ENCODE data around the gene PDZRN4. TPM values are rescaled to one million over a fixed set of nuclear protein-coding genes. Genes with fewer than 3 reads are reported as not detected.
A peak's percentile ranks its signal among the peaks of the same experiment; 100 is the strongest.

PDZRN4 gene
- total and polyA plus RNA-seq, 8 donors: 0.11 to 0.76 (median 0.34) TPM

DNA sequence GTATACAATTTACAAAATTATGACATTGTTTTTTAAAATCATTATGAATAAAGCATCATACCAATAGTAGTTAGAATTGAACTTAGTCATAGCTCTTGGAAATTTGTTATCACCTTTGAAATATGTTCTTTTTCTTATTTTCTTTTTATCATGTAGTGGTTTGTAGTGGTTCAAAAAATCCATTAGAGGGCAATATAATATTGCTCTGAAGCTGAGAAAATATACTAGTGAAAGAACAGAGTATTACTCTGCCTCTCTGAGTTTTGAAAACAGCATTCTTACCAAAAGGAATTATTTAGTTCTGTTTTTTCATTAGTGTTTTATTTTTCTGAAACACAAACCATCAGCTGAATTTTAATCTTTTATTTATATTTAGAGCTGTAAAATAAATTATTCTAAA is 76.2 kb downstream of the PDZRN4 start:
- DNase-seq (no peak), ATAC-seq (peak; percentile 44)
- Histone ChIP-seq H3K27ac (no peak overlapping the region), H3K27me3 (no peaks in the 10 kb centered on the region), H3K4me1 (no peaks in the 10 kb centered on the region), H3K9me3 (no peaks in the 10 kb centered on the region), H3K4me3 (no peak overlapping the region), H3K36me3 (no peaks in the 10 kb centered on the region)
- intact Hi-C loops (cut with DNase I): no loop called here
- TF ChIP-seq, protein P1, sequence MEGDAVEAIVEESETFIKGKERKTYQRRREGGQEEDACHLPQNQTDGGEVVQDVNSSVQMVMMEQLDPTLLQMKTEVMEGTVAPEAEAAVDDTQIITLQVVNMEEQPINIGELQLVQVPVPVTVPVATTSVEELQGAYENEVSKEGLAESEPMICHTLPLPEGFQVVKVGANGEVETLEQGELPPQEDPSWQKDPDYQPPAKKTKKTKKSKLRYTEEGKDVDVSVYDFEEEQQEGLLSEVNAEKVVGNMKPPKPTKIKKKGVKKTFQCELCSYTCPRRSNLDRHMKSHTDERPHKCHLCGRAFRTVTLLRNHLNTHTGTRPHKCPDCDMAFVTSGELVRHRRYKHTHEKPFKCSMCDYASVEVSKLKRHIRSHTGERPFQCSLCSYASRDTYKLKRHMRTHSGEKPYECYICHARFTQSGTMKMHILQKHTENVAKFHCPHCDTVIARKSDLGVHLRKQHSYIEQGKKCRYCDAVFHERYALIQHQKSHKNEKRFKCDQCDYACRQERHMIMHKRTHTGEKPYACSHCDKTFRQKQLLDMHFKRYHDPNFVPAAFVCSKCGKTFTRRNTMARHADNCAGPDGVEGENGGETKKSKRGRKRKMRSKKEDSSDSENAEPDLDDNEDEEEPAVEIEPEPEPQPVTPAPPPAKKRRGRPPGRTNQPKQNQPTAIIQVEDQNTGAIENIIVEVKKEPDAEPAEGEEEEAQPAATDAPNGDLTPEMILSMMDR (IDR thresholded peaks at IDR 0.05): peak in 1 of 2 donors; percentile 22

DNA sequence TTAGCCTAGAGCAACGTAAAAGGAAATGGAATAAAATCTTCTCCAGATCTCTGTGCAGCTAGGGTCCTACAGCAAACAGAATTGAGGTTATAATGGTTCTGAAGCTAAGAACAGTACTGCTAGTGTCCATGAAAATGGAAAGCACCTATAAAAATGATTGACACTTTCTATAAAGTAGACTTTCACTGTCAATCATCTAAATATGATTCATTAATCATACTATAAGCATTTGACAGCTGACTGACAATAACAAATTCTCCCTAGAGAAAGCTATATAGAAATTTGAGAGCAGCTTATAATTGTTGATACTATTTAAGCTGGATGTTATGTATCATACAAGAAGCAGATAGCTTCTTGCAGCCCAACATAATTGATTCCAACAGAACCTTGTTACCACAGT is 80.9 kb downstream of the PDZRN4 start:
- H3K36me3 ChIP-seq: no peaks in the 10 kb centered on the region
- ATAC-seq (no peak), DNase-seq (no peak)
- H3K4me3 ChIP-seq: no peak overlapping the region
- intact Hi-C loops (cut with DNase I): no loop called here
- TF ChIP-seq, protein P1 (IDR thresholded peaks at IDR 0.05): no peak
- H3K9me3 ChIP-seq: no peaks in the 10 kb centered on the region
- no peaks in the 10 kb centered on the region for H3K27me3 ChIP-seq
- H3K4me1 ChIP-seq: no peaks in the 10 kb centered on the region
- no peak overlapping the region for H3K27ac ChIP-seq

DNA sequence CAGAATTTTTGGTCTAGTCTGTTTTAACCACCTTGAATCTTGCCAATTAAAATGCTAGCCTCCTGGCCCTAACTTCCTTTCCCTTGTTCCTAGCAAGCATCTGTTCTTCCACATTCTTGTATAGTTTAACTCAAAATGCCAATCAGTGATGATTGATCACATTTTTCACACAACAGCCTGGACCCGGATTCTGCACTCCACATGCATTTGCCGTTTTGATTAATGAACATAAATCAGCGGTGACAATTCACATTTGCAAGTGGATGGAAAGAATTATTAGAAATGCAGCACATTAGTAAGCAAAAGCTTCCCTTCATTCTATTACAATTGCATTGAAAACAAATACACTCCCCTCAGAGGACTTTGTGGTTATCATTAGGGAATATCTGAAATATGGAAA is 83.4 kb downstream of the PDZRN4 start:
- Histone ChIP-seq H3K4me3 (no peak overlapping the region), H3K27me3 (no peaks in the 10 kb centered on the region)

DNA sequence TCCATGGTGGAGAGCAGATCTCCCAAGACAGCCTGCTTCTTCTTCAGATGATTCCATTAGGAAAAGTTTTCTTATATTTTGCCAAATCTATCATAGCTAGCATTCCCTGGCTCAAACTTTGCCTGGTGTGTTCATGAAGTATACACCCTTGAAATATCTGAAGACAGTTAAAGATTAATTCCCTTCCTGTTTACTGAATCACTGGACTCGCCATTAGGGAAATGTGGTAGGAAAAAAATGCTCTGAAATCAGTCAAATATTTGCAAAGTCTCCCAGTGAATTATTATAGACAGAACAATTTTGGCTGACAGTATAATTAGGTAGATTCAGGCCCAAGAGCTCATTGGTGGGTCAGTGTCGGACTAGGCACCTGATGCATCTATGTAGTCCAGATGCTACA is 86.5 kb downstream of the PDZRN4 start:
- ATAC-seq: no peak

More for the DNA sequence above, 83.4 kb downstream of the PDZRN4 start:
- TF ChIP-seq, protein P1 (IDR thresholded peaks at IDR 0.05): no peak
- H3K27ac ChIP-seq: no peak overlapping the region
- no peak for DNase-seq
- H3K9me3 ChIP-seq: no peaks in the 10 kb centered on the region
- ATAC-seq: no peak
- no peaks in the 10 kb centered on the region for H3K4me1 ChIP-seq
- H3K36me3 ChIP-seq: no peaks in the 10 kb centered on the region
- intact Hi-C loops (cut with DNase I): loop anchor here in 1 of 2 donors (10.0 kb wide), 1 partner anchor 753 kb away; no protein-coding TSS in a partner anchor

DNA sequence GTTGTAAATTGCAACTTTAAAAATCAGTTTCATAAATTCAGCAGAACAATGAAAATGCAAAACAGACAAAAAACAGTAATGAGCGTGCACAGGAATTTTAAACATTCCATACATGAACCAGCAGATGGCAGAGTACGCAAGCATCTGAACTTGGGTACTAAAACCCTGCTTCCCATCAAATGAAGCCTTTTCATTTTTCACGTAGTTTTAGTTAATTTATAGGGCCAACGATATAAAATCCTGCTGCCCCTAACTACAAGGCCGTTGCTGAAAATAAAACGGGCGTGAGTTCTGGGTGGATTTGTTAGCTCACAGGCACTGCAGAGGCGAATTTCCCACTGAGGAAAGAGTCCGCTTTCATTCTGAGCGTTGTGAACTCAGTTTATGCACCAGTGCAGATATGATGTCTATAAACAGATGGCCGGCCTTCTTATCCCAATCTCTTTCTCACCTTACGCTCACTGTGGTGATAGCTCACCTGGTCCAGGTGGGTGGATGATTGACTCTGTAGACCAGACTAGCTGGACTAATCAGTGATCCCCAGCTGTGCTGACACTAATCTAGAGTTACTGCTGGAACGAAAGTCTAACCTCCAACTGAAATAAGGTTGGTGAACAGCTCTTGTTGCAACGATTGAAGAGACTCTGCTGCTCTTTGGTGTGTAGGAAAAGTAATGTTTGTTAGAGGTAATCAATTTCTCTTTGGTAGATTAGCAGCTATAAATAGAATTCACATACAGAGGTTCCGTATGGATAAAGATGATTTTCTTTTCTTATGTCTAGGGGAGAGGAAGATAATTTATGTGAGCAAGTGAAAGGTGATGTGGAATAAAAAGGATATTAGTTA is 89.2 kb downstream of the PDZRN4 start:
- H3K27ac ChIP-seq: no peak overlapping the region
- H3K27me3 ChIP-seq: no peaks in the 10 kb centered on the region
- TF ChIP-seq, protein P1 (IDR thresholded peaks at IDR 0.05): peak; percentile 47 to 57
- intact Hi-C loops (cut with DNase I): loop anchor here in 1 of 2 donors (10.0 kb wide), 1 partner anchor 747 kb away; no protein-coding TSS in a partner anchor
- peak; percentile 67 for ATAC-seq
- H3K36me3 ChIP-seq: no peaks in the 10 kb centered on the region
- H3K9me3 ChIP-seq: no peaks in the 10 kb centered on the region
- peaks cover 0 to 5% of the 10 kb centered on the region in 2 donors for H3K4me1 ChIP-seq
- DNase-seq: peak in 2 of 4 donors; percentile 16 to 55
- no peak overlapping the region for H3K4me3 ChIP-seq

More for the DNA sequence above, 86.5 kb downstream of the PDZRN4 start:
- Histone ChIP-seq H3K27me3 (no peaks in the 10 kb centered on the region), H3K4me3 (no peak overlapping the region), H3K36me3 (no peaks in the 10 kb centered on the region), H3K27ac (no peak overlapping the region), H3K9me3 (no peaks in the 10 kb centered on the region), H3K4me1 (peaks cover 0 to 5% of the 10 kb centered on the region in 2 donors)
- TF ChIP-seq, protein P1 (IDR thresholded peaks at IDR 0.05): no peak
- intact Hi-C loops (cut with DNase I): loop anchor here in 1 of 2 donors (10.0 kb wide), 1 partner anchor 750 kb away; no protein-coding TSS in a partner anchor
- no peak for DNase-seq

All from left lung (tissue), 10 donors.